RPMI7951 (cell line): ENCODE results near the gene TTLL8. TPM values are rescaled to one million over a fixed set of nuclear protein-coding genes. Genes with fewer than 3 reads are reported as not detected.
"Not testable (repeated sequence)": the region's sequence is repeated elsewhere in the genome, so short reads cannot be mapped to it uniquely, and the experiment has no call there.

Experiments used
- DNase-seq: peaks from one replicate; pipeline ENCODE4 v3.0.0-alpha.2; 2012; ENCODE audit warnings: low read depth
- total RNA-seq: library from RNA; depleted of rRNA; stranded (reverse); fragments of >200 nt; shearing (Covaris generic); gene quantifications from 2 replicates; pipeline ENCODE4 v1.2.3, GENCODE V29; 2014

Gene TTLL8
- total RNA-seq, 1 experiment from 2014 or later = not detected

DNA sequence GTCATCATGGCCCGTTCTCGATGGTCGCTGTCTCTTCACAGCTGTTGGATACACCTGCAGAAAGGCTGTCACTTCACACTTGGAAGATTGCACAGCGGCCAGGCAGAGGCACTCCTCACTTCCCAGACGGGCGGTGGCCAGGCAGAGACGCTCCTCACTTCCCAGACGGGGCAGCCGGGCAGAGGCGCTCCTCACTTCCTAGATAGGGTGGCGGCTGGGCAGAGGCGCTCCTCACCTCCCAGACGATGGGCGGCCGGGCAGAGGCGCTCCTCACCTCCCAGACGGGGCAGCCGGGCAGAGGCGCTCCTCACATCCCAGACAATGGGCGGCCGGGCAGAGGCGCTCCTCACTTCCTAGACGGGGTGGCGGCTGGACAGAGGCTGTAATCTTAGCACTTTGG, 68.3 kb downstream of the TTLL8 start:
- DNase-seq = not testable (repeated sequence)

DNA sequence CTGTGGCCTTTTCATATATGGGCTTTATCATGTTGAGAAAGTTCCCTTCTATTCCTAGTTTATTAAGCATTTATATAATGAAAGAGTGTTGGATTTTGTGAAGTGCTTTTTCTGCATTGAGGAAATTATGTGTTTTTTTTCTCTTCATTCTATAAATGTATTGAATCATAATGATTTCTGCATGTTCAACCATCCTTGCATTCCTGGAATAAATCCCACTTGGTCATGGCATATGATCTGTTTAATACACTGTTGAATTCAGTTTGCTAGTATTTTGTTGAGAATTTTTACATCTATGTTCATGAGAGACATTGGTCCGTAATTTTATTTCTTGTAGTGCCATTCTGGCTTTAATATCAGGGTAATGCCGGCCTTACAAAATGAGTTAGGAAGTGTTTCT, 71.8 kb downstream of the TTLL8 start:
- DNase-seq = no peak

DNA sequence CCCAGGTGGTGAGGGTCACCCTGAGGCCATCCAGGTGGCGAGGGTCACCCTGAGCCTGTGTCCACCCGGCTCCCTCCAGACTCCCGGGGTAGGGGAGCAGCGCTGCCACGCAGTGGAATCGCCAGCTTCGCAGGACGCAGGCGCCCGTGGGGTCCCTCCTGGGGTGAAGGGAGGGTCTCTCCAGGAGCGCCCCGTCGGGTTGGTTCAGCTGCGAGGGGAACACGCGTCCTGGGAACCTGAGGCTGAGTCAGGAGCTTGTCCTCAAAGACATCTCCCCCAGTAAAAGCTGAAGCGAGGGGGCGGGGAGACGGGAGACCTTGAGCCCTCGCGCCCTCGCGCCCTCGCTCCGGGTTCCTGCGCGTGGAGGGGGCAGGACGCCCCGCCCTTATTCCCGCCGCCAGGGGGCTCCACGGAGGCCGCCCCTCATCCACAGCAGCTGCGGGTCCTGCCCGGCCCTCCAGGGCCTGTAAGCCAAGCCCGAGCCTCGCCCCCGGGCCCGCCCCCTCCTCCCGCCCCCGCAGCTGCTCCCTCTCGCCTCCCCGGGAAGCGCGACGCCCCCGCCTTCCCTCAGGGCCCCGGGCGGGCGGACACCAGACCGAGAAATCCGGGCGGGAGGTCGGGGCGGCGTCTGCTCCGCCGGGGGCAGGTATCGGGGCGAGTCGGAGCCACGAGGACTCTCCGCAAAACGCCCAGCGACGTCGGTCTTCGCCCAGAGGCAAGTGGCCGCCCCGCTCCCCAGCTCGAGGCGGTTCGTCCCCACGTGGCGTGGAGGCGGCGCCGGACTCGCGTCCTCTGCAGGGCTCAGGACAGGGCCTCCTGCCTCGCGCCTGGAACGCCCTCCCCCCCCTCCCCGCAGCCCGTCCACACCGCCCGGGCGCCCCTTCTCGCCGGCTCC, 74.7 kb downstream of the TTLL8 start:
- DNase-seq = no peak

DNA sequence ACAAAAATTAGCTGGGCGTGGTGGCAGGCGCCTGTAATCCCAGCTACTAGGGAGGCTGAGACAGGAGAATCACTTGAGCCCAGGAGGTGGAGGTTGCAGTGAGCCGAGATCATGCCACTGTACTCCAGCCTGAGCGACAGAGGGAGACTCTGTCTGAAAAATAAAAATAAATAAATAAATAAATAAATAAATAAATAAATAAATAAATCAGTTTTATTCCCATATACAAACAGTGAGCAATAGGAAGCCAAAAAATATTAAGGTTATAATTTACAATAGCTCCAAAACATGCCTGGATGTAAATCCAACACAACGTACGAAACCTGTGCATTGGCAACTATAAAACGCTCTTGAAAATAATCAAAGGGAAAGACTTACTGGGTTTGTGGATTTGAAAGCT, 76.3 kb downstream of the TTLL8 start:
- DNase-seq = not testable (repeated sequence)

DNA sequence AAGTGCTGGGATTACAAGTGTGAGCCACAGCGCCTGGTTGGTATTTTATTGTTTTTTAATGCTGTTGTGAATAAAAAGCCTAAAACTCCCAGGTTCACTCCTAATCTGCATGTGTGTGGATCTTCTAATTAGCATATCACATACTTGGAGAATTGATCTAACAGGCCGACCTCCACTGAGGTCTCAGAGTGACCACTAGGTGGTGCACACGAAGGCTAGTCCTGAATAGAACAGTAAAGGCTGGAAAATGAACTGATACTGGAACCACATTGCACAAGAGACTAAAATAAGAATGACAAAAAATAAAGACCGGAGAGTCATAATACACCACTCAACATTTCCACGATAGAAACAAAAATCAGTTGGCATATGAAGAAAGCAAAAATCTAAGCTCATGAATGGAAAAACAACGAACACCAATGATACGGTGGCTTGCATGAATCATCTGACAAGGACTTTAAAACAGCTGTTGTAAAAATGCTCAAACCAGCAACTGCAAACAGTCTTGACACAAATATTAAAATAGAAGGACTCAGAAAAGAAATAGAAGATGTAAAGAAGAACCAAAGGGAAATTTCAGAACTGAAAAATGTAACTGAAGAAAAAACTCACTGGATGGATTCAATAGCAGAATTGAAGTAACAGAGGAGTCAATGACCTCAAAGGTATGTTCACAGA, 78.4 kb downstream of the TTLL8 start:
- DNase-seq = no peak

DNA sequence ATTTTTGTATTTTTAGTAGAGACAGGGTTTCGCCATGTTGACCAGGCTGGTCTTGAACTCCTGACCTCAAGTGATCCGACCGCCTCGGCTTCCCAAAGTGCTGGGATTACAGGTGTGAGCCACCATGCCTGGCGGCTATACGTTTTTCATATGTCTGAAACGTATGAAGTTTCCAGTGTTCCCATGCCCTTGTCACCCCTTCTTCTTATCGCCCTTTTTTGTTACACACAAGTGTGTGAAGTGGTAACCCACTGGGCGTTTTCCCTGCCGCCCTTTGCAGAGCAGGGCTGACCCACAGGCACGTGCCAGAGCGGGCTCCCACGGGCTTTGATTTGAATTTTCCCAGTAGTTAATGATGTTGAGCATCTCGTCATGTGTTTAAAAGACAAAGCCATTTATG, 80.5 kb downstream of the TTLL8 start:
- DNase-seq = no peak

DNA sequence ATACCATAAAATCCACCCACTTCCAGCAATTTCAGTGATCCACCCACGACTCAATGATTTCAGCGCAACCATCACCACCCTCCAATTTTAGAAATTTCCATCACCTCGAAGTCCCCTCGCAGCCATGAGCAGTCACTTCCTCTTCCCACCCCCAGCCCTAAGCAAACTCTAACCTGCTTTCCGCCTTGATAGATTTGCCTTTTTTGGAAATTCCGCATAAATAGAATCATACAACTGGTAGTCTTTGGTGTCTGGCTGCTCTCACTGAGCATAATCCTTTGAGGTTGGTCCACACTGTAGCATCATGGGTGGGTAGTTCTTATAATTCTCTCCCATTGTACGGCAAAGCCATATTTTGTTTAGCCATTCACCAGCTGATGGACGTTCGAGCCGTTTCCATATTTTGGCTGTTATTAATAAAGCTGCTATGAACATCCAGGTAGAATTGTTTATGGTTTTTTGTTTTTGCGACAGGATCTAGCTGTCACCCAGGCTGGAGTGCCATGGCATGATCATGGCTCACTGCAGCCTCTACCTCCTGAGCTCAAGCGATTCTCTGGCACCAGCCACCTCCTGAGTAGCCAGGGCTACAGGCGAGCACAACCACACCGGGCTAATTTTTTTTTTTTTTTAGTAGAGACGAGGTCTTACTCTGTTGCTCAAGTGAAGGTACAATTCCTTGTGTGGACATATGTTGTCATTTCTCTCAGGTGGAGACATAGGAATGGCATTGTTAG, 81.5 kb downstream of the TTLL8 start:
- DNase-seq = no peak

DNA sequence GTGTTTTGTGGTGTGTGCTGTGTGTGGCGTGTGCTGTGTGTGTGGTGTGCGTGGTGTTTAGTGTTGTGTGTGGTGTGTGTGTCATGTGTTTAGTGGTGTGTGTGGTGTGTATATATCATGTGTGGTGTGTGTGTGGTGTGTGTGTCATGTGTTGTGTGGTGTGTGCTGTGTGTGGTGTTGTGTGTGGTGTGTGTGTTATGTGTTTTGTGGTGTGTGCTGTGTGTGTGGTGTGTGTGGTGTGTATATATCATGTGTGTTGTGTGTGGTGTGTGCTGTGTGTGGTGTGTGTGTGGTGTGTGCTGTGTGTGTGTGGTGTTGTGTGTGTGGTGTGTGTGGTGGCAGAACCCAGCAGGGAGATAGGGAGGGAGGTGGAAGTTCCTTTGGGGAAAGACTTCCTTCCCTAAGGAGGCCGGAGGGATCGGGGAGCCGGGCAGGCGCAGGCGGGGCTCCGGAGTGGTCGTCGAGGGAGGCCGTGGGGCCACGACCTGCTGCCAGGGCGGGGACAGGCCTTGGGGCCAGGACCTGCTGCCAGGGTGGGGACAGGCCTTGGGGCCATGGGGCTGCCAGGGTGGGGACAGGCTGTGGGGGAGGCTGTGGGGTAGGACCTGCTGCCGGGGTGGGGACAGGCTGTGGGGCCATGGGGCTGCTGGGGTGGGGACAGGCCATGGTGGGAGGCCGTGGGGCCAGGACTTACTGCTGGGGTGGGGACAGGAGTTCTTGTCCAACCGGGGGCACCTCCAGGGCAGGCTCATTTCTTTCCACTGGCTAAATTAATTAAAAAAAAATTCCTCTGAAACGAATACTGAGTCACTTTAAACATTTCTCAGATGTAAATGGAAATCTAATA, 82.3 kb downstream of the TTLL8 start:
- DNase-seq = peak; percentile 39

DNA sequence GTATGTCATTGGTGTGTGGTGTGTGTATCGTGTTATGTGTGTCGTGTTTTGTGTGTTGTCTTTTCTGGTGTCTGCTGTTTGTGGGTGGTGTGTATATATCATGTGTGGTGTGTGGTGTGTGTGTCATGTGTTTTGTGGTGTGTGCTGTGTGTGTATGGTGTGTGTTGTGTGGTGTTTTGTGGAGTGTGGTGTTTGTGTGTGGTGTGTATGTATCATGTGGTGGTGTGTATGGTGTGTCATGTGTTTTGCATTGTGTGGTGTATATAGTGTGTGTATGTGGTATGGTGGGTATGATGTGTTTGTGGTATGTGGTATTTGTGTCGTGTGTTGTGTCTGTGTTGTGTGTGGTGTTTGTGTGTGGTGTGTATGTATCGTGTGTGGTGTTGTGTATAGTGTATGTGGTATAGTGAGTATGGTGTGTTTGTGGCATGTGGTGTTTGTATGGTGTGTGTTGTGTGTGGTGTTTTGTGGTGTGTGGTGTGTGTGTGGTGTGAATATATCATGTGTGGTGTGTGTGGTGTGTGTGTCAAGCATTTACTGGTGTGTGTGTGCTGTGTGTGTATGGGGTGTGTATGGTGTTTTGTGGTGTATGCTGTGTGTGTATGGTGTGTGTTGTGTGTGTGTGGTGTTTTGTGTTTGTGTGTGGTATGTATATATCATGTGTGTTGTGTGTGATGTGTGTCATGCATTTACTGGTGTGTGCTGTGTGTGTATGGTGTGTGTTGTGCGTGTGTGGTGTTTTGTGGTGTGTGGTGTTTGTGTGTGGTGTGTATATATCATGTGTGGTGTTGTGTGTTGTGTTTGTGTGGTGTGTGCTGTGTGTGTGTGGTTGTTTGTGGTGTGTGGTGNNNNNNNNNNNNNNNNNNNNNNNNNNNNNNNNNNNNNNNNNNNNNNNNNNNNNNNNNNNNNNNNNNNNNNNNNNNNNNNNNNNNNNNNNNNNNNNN, 84.8 kb downstream of the TTLL8 start:
- DNase-seq = no peak

DNA sequence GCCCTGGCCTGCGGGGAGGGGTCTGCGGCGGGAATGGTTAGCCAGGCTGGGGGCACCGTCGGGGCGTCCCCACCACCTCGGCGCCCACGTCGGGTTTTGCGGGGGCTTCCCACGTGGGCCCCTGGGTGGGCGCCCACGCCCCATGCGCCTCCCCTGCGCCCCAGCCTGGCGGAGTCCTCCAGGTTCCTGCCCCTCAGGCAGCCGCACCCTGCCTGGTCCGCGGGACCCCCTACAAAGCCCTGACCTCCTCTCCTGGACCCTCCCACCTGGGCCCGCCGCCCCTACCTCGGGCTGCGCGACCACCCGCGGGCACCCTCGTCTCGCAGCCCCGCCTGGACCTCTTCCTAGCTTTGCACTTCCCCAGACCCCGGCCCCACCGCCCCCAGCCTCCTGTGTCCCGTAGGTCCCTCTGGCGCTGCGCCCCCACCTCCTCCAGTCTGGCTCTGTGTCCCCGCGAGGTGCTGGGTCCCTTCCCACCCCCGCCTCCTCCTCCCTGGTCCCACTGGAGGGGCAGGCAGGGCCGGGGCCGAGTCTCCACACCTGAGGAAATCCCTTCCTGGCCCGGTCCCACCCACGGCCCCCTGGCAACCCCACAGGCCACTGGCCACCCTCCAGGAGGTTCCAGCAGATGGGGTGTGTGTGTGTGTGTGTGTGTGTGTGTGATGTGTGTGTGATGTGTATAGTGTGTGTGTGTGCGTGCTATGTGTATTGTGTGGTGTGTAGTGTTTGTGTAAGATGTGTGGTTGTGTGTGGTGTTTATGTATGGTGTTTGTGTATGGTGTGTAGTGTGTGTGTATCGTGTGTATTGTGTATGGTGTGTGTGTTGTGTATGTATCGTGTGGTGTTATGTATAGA, 85.7 kb downstream of the TTLL8 start:
- no peak for DNase-seq

DNA sequence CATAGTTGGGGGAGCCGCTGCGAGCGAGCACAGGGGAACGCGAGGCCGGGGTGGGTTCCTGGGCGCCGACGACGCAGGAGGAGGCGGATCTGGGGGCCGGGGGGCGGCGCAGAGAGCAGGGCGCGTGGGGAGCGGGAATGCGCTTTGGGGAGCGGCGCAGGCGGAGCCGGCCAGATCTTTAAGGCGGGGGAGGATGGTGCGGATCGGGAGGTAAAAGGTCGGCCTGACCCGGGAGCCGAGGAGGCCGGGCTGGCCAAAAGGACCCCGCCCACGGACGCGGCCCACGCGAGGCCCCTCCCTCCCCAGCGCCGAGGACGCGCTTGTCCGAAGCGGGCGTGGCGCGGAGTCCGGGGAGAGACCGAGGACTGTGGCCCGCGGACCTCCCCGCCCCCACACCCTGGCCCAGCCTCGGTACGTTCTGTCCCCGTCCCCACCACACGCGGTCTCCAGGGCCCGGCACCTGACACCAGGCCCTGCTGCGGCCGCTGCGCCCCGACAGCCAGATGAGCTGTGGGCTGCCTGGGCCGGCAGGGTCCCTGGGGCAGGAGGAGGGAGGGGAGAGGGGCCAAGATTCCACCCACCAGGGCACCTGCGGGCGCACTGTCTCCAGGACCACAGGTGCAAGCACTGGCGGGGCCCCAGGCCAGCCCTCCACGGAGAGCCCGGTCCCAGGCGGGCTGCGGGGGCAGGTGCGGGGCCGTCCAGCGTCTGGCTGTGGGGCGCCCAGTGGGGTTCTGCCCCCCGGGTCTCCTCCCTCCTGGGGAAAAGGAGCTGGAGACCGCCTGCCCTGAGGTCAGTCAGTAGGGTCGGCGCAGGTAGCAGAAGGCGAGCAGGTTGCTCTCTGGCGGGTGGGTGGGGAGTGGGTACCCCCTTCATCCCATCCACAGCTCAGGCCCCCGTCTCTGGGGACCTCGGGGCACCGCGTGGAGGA, 86.6 kb downstream of the TTLL8 start:
- peak; percentile 66 for DNase-seq

DNA sequence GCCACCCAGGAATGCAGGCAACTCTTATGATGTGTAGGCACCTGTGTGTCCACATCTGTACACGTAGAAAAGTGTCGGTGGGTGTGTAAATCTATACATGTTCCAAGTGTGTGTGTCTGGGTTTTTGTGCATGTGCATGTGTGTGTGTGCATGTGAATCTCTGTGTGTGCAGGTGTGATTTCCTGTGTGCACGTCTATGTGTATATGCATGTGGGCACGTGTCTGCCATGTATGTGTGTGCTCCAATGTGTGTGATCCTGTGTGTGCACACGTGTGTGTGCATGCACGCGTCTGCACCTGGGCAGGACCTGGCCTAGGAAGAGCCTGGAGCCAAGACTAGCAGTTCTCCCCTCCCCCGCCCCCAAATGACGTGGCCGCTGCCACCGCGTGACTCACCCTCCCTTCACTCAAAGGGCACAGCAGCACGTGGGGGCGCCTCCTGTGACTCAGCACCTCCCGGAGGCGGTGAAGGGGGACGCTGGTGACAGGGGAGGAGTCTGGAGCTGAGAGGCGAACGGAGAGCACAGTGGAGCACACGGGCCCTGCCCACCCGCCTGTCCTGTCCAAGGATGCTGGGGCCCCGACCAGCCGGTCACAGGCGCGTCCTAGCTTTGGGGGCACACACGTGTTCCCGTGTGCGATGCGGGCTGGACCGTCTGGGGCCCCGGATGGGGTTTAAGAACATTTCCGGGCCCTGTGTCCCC, 87.4 kb downstream of the TTLL8 start:
- DNase-seq = peak; percentile 97

DNA sequence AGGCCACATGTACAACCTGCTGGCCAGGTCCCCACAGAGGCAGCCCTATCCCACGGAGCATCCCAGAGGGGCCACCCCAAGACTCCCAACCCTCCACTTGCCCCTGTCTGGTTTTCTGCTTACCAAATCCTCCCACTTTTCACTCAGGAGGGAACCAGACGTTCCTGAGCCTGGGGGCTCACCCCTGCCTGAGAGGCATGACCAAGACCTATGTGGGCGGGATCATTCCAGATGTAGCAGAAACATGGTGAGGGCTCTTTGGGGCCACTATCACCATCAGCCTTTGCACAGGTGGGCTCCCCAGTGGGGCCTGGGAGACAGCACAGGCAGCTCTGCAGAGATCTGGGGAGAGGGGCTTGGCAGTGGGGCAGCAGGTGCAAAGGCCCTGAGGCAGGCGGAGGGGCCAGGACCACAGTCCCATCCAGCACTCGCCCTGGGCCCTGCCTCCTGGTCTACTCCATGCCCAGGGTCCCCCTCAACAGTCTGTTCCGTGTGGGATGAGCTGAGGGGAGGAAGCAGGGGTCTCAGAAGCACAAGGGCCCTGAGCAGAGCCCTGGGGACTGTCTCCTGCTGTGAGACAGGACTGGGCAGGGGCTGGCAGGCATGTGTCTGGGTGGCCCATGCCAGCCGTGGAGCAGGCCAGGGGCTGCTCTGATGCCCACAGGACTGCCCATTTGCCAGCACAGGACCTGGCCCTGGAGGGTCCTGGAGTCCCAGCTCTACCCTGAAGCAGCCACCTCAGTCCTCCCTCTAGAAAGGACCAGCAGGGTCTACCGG, 88.2 kb downstream of the TTLL8 start:
- DNase-seq = no peak

DNA sequence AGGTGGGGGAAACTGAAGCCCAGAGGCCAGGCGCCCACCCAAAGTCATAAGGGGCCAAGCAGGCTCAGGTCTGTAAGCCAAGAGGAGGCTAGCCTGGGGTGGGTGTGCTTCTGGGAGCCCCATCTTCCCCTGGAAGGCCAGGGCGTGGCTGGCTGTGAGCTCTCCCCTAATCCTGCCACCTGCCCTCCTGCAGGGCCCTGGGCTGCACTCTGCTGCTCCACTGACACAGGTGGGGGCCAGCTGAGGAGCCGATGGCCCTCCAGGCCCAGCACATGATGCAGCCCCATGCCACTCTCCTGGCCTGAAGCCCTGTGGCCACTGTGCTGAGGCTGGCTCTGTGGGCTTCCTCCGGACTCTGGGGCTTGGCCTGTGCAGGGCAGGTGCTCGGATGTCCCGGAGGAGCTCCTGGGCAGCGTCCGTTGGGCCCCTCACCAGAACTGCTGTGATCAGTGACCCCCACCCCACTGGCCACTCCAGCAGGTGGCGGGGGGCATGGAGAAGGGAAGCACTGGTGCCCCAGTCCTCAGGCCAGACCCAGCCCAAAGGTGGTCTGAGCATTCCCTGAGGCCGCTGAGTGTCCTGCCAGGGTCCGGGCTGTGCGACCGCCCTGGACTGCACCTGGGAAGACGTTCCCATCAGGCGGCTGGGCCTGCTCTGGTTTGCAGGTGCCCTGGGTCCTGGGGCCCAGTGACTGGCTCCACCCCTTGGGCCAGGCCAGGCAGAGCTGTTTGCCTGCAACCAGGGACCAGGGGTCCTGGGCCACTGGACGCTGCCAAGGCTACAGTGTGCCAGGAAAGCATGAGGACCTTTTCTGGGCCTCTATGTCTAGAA, 89.1 kb downstream of the TTLL8 start:
- DNase-seq = no peak
